NT2/D1 (cell line): Measurements from ENCODE around the gene SHISA5.
"Not testable (repeated sequence)": the region's sequence is repeated elsewhere in the genome, so short reads cannot be mapped to it uniquely, and the experiment has no call there.

ENCODE experiments used
- DNase-seq: peaks from one replicate; pipeline ENCODE4 v3.0.0-alpha.2; 2011; ENCODE audit warnings: low read depth, low spot score
- H3K27me3 ChIP-seq: 2 replicates; pipeline ENCODE4 v1.6.0; 2011; ENCODE audit warnings: mild to moderate bottlenecking; ENCODE audit not compliant: insufficient read length, insufficient read depth
- H3K36me3 ChIP-seq: 2 replicates; pipeline ENCODE4 v1.6.1; 2011; ENCODE audit warnings: mild to moderate bottlenecking, low read length, mixed read lengths; ENCODE audit not compliant: insufficient read depth, insufficient read length
- H3K4me1 ChIP-seq: 2 replicates; pipeline ENCODE4 v1.5.1; 2011; ENCODE audit not compliant: insufficient read depth, insufficient read length
- H3K4me3 ChIP-seq: 2 replicates; pipeline ENCODE4 v1.5.1; 2011; ENCODE audit warnings: low read depth; ENCODE audit not compliant: insufficient read length
- H3K9ac ChIP-seq: 2 replicates; pipeline ENCODE4 v1.6.0; 2011; ENCODE audit warnings: low read depth; ENCODE audit not compliant: insufficient read length
- H3K9me3 ChIP-seq: 2 replicates; pipeline ENCODE4 v1.5.1; 2011; ENCODE audit warnings: mild to moderate bottlenecking, low read length; ENCODE audit not compliant: insufficient read depth
- SUZ12 ChIP-seq: IDR thresholded peaks from 2 replicates; pipeline ENCODE4 v1.6.1; 2011; ENCODE audit not compliant: insufficient read length, insufficient read depth; ENCODE audit errors: extremely low read depth
- YY1 ChIP-seq: IDR thresholded peaks from 2 replicates; pipeline ENCODE4 v1.6.1; 2011; ENCODE audit not compliant: insufficient read length, insufficient read depth
- ZNF274 ChIP-seq: IDR thresholded peaks from 2 replicates; pipeline ENCODE4 v1.6.1; 2011; ENCODE audit warnings: mild to moderate bottlenecking, low read depth, low read length

SHISA5 gene

GRCh38 chr3:48504051-48504946, at the start of gene SHISA5:
SHISA5 (minus strand) TSS chr3:48504174; CDS start chr3:48504094, 80 bp downstream.
- H3K9ac ChIP-seq = peak within 1 kb of the TSS; percentile 93
- H3K9me3 ChIP-seq = no peaks in the 10 kb centered on the region
- DNase-seq = peak; percentile 16
- peak within 1 kb of the TSS; percentile 72 for H3K4me3 ChIP-seq
- H3K27me3 ChIP-seq = peaks cover 12% of the 10 kb centered on the region
- H3K36me3 ChIP-seq = peaks cover 14% of the 10 kb centered on the region
- TF ChIP-seq YY1 (no peak), SUZ12 (no peak)
- H3K4me1 ChIP-seq = peaks cover 32% of the 10 kb centered on the region

- DNase-seq = no peak
- no peak for TF ChIP-seq SUZ12
- no peak for TF ChIP-seq YY1
- no peak for TF ChIP-seq ZNF274
- H3K9me3 ChIP-seq = no peaks in the 10 kb centered on the region
- no peak overlapping the region for H3K9ac ChIP-seq
- H3K36me3 ChIP-seq = peaks cover 25% of the 10 kb centered on the region
- H3K27me3 ChIP-seq = no peaks in the 10 kb centered on the region
- no peak overlapping the region for H3K4me3 ChIP-seq
- peaks cover 35% of the 10 kb centered on the region for H3K4me1 ChIP-seq
These were observed 49.4 kb upstream of the SHISA5 start for GRCh38 chr3:48553361-48553760.

GRCh38 chr3:48552111-48552951, 48.4 kb upstream of the SHISA5 start:
- peaks cover 33% of the 10 kb centered on the region for H3K4me1 ChIP-seq

GRCh38 chr3:48551651-48552050, 47.7 kb upstream of the SHISA5 start:
- H3K9ac ChIP-seq, H3K27me3 ChIP-seq: not testable (repeated sequence)

More at GRCh38 chr3:48552111-48552951, 48.4 kb upstream of the SHISA5 start:
- Histone ChIP-seq H3K27me3 (no peaks in the 10 kb centered on the region), H3K9me3 (no peaks in the 10 kb centered on the region), H3K9ac (peak overlapping the region; percentile 23), H3K36me3 (peaks cover 34% of the 10 kb centered on the region), H3K4me3 (no peak overlapping the region)
- DNase-seq = no peak
- TF ChIP-seq ZNF274 (no peak), YY1 (no peak), SUZ12 (no peak)

GRCh38 chr3:48548729-48549705, 45.0 kb upstream of the SHISA5 start:
- Histone ChIP-seq H3K9ac (no peak overlapping the region), H3K4me3 (no peak overlapping the region), H3K27me3 (no peaks in the 10 kb centered on the region), H3K4me1 (peaks cover 27% of the 10 kb centered on the region), H3K9me3 (no peaks in the 10 kb centered on the region), H3K36me3 (peaks cover 44% of the 10 kb centered on the region)
- DNase-seq = peak; percentile 76
- TF ChIP-seq SUZ12 (no peak), ZNF274 (no peak), YY1 (no peak)

More at GRCh38 chr3:48551651-48552050, 47.7 kb upstream of the SHISA5 start:
- peaks cover 33% of the 10 kb centered on the region for H3K4me1 ChIP-seq
- not testable (repeated sequence) for DNase-seq, H3K9me3 ChIP-seq, H3K4me3 ChIP-seq
- H3K36me3 ChIP-seq = peaks cover 40% of the 10 kb centered on the region

GRCh38 chr3:48548126-48548525, 44.2 kb upstream of the SHISA5 start:
- Histone ChIP-seq H3K4me1 (peaks cover 29% of the 10 kb centered on the region), H3K4me3 (no peak overlapping the region), H3K9ac (no peak overlapping the region), H3K27me3 (no peaks in the 10 kb centered on the region), H3K36me3 (peaks cover 44% of the 10 kb centered on the region), H3K9me3 (no peaks in the 10 kb centered on the region)
- TF ChIP-seq SUZ12 = no peak
- TF ChIP-seq ZNF274 = no peak
- no peak for TF ChIP-seq YY1
- no peak for DNase-seq
